ENCODE measurements around the gene PSORS1C1.

PSORS1C1 gene

GRCh38 chr6:31096215-31096614 is 18.4 kb upstream of the PSORS1C1 start:
- DNase-seq (ENCODE audit: low read depth) = no peak
- no peak for TF ChIP-seq CTCF (IDR thresholded peaks at IDR 0.05; ENCODE audit: low read depth, low read length, missing control alignments)
- H3K4me3 ChIP-seq (ENCODE audit: low read depth, low read length) = no peak overlapping the region

GRCh38 chr6:31096656-31097055 is 17.9 kb upstream of the PSORS1C1 start:
- no peak for DNase-seq (ENCODE audit: low read depth)
- no peak overlapping the region for H3K4me3 ChIP-seq (ENCODE audit: low read depth, low read length)
- no peak for TF ChIP-seq CTCF (IDR thresholded peaks at IDR 0.05; ENCODE audit: low read depth, low read length, missing control alignments)

GRCh38 chr6:31098449-31098938 is 16.1 kb upstream of the PSORS1C1 start:
- no peak for DNase-seq (ENCODE audit: low read depth)
- H3K4me3 ChIP-seq (ENCODE audit: low read depth, low read length) = no peak overlapping the region
- no peak for TF ChIP-seq CTCF (IDR thresholded peaks at IDR 0.05; ENCODE audit: low read depth, low read length, missing control alignments)

GRCh38 chr6:31103136-31103535 is 11.5 kb upstream of the PSORS1C1 start:
- no peak overlapping the region for H3K4me3 ChIP-seq (ENCODE audit: low read depth, low read length)
- no peak for TF ChIP-seq CTCF (IDR thresholded peaks at IDR 0.05; ENCODE audit: low read depth, low read length, missing control alignments)
- no peak for DNase-seq (ENCODE audit: low read depth)

GRCh38 chr6:31107052-31107451 is 7.5 kb upstream of the PSORS1C1 start:
- no peak for TF ChIP-seq CTCF (IDR thresholded peaks at IDR 0.05; ENCODE audit: low read depth, low read length, missing control alignments)
- H3K4me3 ChIP-seq (ENCODE audit: low read depth, low read length) = no peak overlapping the region
- DNase-seq (ENCODE audit: low read depth) = no peak

GRCh38 chr6:31110825-31111582 is 3.6 kb upstream of the PSORS1C1 start:
- no peak for DNase-seq (ENCODE audit: low read depth)
- no peak for TF ChIP-seq CTCF (IDR thresholded peaks at IDR 0.05; ENCODE audit: low read depth, low read length, missing control alignments)

GRCh38 chr6:31111712-31112111 is 2.9 kb upstream of the PSORS1C1 start:
- TF ChIP-seq CTCF (IDR thresholded peaks at IDR 0.05; ENCODE audit: low read depth, low read length, missing control alignments) = no peak
- DNase-seq (ENCODE audit: low read depth) = no peak
- no peak overlapping the region for H3K4me3 ChIP-seq (ENCODE audit: low read depth, low read length)

More at GRCh38 chr6:31110825-31111582, 3.6 kb upstream of the PSORS1C1 start:
- H3K4me3 ChIP-seq (ENCODE audit: low read depth, low read length) = no peak overlapping the region
